GM15510 (cell line): ENCODE results near the gene STXBP6.

Experiments
- POLR2A ChIP-seq: IDR thresholded peaks from 3 replicates; pipeline ENCODE4 v1.6.1; 2011; ENCODE audit warnings: borderline replicate concordance; ENCODE audit not compliant: insufficient read length; ENCODE audit errors: extremely low read depth

Gene STXBP6

GRCh38 chr14:24990773-24991172, 59.2 kb downstream of the STXBP6 start:
- TF ChIP-seq POLR2A = no peak

DNA sequence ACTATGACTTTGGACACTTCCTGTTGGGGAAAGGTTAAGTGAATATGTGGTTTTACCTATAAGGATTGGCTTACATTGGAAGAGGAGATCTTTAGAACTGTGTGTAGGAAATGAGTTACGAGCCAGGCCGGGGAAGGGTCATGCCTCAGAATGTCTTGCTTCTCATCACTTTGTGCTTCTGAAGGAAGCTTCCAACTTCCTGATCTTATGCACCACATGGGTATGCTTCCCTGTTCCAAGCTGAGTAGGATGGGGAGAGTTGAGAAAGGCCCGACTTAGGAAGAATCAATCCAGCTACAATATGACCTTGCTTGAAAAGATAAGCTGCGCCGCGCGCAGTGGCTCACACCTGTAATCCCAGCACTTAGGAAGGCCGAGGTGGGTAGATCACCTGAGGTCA, 59.9 kb downstream of the STXBP6 start:
- TF ChIP-seq POLR2A = no peak

- no peak for TF ChIP-seq POLR2A
Observed at GRCh38 chr14:24988760-24989159, 61.2 kb downstream of the STXBP6 start.

GRCh38 chr14:24986206-24986893, 63.6 kb downstream of the STXBP6 start:
- no peak for TF ChIP-seq POLR2A

GRCh38 chr14:24984846-24985589, 64.9 kb downstream of the STXBP6 start:
- TF ChIP-seq POLR2A = no peak

GRCh38 chr14:24982472-24983155, 67.3 kb downstream of the STXBP6 start:
- TF ChIP-seq POLR2A = no peak

GRCh38 chr14:24979725-24980239, 70.2 kb downstream of the STXBP6 start:
- no peak for TF ChIP-seq POLR2A

- TF ChIP-seq POLR2A = no peak
Observed at GRCh38 chr14:24978862-24979724, 70.9 kb downstream of the STXBP6 start.

GRCh38 chr14:24976602-24977001, 73.3 kb downstream of the STXBP6 start:
- TF ChIP-seq POLR2A = no peak

GRCh38 chr14:24975393-24975792, 74.6 kb downstream of the STXBP6 start:
- no peak for TF ChIP-seq POLR2A

- TF ChIP-seq POLR2A = no peak
Observed at GRCh38 chr14:24974591-24975374, 75.2 kb downstream of the STXBP6 start.

DNA sequence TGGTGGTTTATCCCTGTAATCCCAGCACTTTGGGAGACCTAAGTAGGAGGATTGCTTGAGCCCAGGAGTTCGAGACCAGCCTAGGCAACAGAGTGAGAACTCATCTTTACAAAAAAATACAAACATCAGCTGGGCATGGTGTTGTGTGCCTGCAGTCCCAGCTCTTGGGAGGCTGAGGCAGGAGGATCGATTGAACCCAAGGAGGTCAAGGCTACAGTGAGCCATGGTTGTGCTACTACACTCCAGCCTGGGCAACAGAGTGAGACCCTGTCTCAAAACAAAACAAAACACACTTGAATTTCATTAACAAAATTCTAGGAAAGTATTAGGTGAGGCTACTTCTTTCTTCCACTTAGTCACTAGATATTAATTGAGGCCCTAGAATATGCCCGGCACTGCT, 77.1 kb downstream of the STXBP6 start:
- no peak for TF ChIP-seq POLR2A

GRCh38 chr14:24971255-24971654, 78.7 kb downstream of the STXBP6 start:
- TF ChIP-seq POLR2A = no peak

- no peak for TF ChIP-seq POLR2A
Observed at GRCh38 chr14:24966579-24966964, 83.4 kb downstream of the STXBP6 start.
